Caco-2 (cell line): ENCODE data around the gene MYL12A. TPM values are rescaled to one million over a fixed set of nuclear protein-coding genes. Genes with fewer than 3 reads are reported as not detected.

Experiments used
- BruUV-seq: library from RNA; stranded (reverse); fragments of 400-500 nt; replicated peaks from 2 replicates; lab custom pipeline; 2021; lab: Mats Ljungman, UMichigan
- CTCF ChIA-PET: fragments of 300-600 bp; sonication (Branson Sonifier 250); formaldehyde crosslinking; loops from one replicate; lab custom pipeline; 2022; ENCODE audit warnings: antibody characterized with exemption; lab: Charles Lee
- POLR2A ChIA-PET: fragments of 300-600 bp; sonication (Branson Sonifier 250); formaldehyde crosslinking; loops from one replicate; lab custom pipeline; 2022; ENCODE audit warnings: antibody characterized with exemption; lab: Charles Lee
- DNase-seq, 2 experiments: peaks; one replicate each; pipeline versions ENCODE4 v3.0.0 to v3.0.0-alpha.2; 2020 to 2022
- H3K27me3 ChIP-seq: replicated peaks from 2 replicates; pipeline ENCODE4 v1.6.0; 2011; ENCODE audit warnings: low read length; ENCODE audit not compliant: control insufficient read depth, insufficient read depth
- H3K36me3 ChIP-seq: 2 replicates; pipeline ENCODE4 v1.5.1; 2011; ENCODE audit warnings: low read length; ENCODE audit not compliant: control insufficient read depth, insufficient read depth
- H3K4me1 ChIP-seq: fragments of 250-450 bp; sonication (Bioruptor Pico); 2 replicates; pipeline ENCODE4 v1.5.1; 2020; ENCODE audit warnings: mild to moderate bottlenecking
- H3K4me3 ChIP-seq: 2 replicates; pipeline ENCODE4 v1.5.1; 2011; ENCODE audit warnings: low read depth, mild to moderate bottlenecking, control low read depth, low read length
- H3K9me3 ChIP-seq: fragments of 250-450 bp; sonication (Bioruptor Pico); 2 replicates; pipeline ENCODE4 v1.5.1; 2020; ENCODE audit warnings: mild to moderate bottlenecking, moderate library complexity
- H3K27ac Mint-ChIP-seq: one replicate; pipeline ENCODE4 v1.8.0; 2022; ENCODE audit warnings: mixed read lengths; ENCODE audit not compliant: unreplicated experiment
- H3K27me3 Mint-ChIP-seq: one replicate; pipeline ENCODE4 v1.8.0; 2022; ENCODE audit warnings: mixed read lengths; ENCODE audit not compliant: insufficient read depth, unreplicated experiment
- H3K36me3 Mint-ChIP-seq: one replicate; pipeline ENCODE4 v1.8.0; 2022; ENCODE audit warnings: mild to moderate bottlenecking, mixed read lengths; ENCODE audit not compliant: insufficient read depth, unreplicated experiment
- H3K4me1 Mint-ChIP-seq: one replicate; pipeline ENCODE4 v1.8.0; 2022; ENCODE audit warnings: low read depth, mixed read lengths; ENCODE audit not compliant: unreplicated experiment
- H3K4me3 Mint-ChIP-seq: one replicate; pipeline ENCODE4 v1.8.0; 2022; ENCODE audit warnings: mild to moderate bottlenecking, moderate library complexity, mixed read lengths; ENCODE audit not compliant: unreplicated experiment
- H3K9me3 Mint-ChIP-seq: one replicate; pipeline ENCODE4 v1.8.0; 2022; ENCODE audit warnings: mixed read lengths; ENCODE audit not compliant: unreplicated experiment
- CTCF ChIP-seq, 2 experiments: fragments of 200-600 bp in 1 of 2; IDR thresholded peaks; 1 replicate in 1 of 2; 2 replicates in 1 of 2; pipeline versions ENCODE4 v1.5.1 to v1.8.0; 2011 to 2022; ENCODE audit warnings: antibody characterized with exemption in 1 of 2, control low read depth in 1 of 2, inconsistent platforms in 1 of 2, low read depth in 1 of 2, low read length in 1 of 2, mild to moderate bottlenecking in 1 of 2, moderate library complexity in 1 of 2; ENCODE audit not compliant: insufficient read depth in 1 of 2, severe bottlenecking in 1 of 2, unreplicated experiment in 1 of 2
- intact Hi-C: fragments of 100-400 bp; cut with micrococcal nuclease; formaldehyde crosslinking; loops from one replicate; pipeline ENCODE4 v1.10.0; 2022; ENCODE audit not compliant: unreplicated experiment
- total RNA-seq: library from RNA; stranded (reverse); gene quantifications from 2 replicates; pipeline ENCODE4 v1.2.3, GENCODE V29; 2022

Gene MYL12A
- total RNA-seq, 1 experiment from 2014 or later, result 272 TPM

GRCh38 chr18:3233004-3233403, 14.6 kb upstream of the MYL12A start:
- H3K27me3 Mint-ChIP-seq, result no peaks in the 10 kb centered on the region
- no peaks in the 10 kb centered on the region for H3K9me3 ChIP-seq
- ChIA-PET POLR2A (no interaction called here), CTCF (no interaction called here)
- H3K27ac Mint-ChIP-seq, result no peak overlapping the region
- no peaks in the 10 kb centered on the region for H3K27me3 ChIP-seq
- H3K4me3 ChIP-seq, result no peak overlapping the region
- DNase-seq, result no peak
- no peaks in the 10 kb centered on the region for H3K36me3 ChIP-seq
- no peaks in the 10 kb centered on the region for H3K4me1 Mint-ChIP-seq
- TF ChIP-seq CTCF (IDR thresholded peaks at IDR 0.05; ENCODE audit: insufficient read depth in 1 of 2, low read depth in 1 of 2, low read length in 1 of 2, severe bottlenecking in 1 of 2, unreplicated experiment in 1 of 2), result no peak
- intact Hi-C loops, result no loop called here
- no TSS peak for BruUV-seq
- H3K4me1 ChIP-seq, result peaks cover 32% of the 10 kb centered on the region
- no peaks in the 10 kb centered on the region for H3K9me3 Mint-ChIP-seq
- H3K4me3 Mint-ChIP-seq, result no peak overlapping the region
- no peaks in the 10 kb centered on the region for H3K36me3 Mint-ChIP-seq

- no peaks in the 10 kb centered on the region for H3K36me3 ChIP-seq
- H3K4me1 ChIP-seq, result peaks cover 32% of the 10 kb centered on the region
- Mint-ChIP-seq H3K27ac (no peak overlapping the region), H3K4me1 (no peaks in the 10 kb centered on the region), H3K4me3 (no peak overlapping the region), H3K36me3 (no peaks in the 10 kb centered on the region), H3K9me3 (peaks cover 3% of the 10 kb centered on the region), H3K27me3 (no peaks in the 10 kb centered on the region)
- ChIA-PET POLR2A (no interaction called here), CTCF (no interaction called here)
- intact Hi-C loops, result no loop called here
- no peak for TF ChIP-seq CTCF (IDR thresholded peaks at IDR 0.05; ENCODE audit: insufficient read depth in 1 of 2, low read depth in 1 of 2, low read length in 1 of 2, severe bottlenecking in 1 of 2, unreplicated experiment in 1 of 2)
- DNase-seq, result no peak
- no peaks in the 10 kb centered on the region for H3K9me3 ChIP-seq
- BruUV-seq, result no TSS peak
- no peak overlapping the region for H3K4me3 ChIP-seq
- no peaks in the 10 kb centered on the region for H3K27me3 ChIP-seq
Observed at GRCh38 chr18:3233433-3234168, 14.0 kb upstream of the MYL12A start.

- H3K36me3 ChIP-seq, result no peaks in the 10 kb centered on the region
- H3K4me3 Mint-ChIP-seq, result no peak overlapping the region
Observed at GRCh38 chr18:3234457-3234856, 13.1 kb upstream of the MYL12A start.

More at GRCh38 chr18:3234457-3234856, 13.1 kb upstream of the MYL12A start:
- Mint-ChIP-seq H3K4me1 (no peaks in the 10 kb centered on the region), H3K36me3 (no peaks in the 10 kb centered on the region), H3K27ac (no peak overlapping the region), H3K27me3 (no peaks in the 10 kb centered on the region), H3K9me3 (peaks cover 9% of the 10 kb centered on the region)
- H3K9me3 ChIP-seq, result no peaks in the 10 kb centered on the region
- no peaks in the 10 kb centered on the region for H3K27me3 ChIP-seq
- ChIA-PET CTCF (no interaction called here), POLR2A (no interaction called here)
- intact Hi-C loops, result no loop called here
- no peak for DNase-seq
- no peak overlapping the region for H3K4me3 ChIP-seq
- H3K4me1 ChIP-seq, result peaks cover 32% of the 10 kb centered on the region
- no peak for TF ChIP-seq CTCF (IDR thresholded peaks at IDR 0.05; ENCODE audit: insufficient read depth in 1 of 2, low read depth in 1 of 2, low read length in 1 of 2, severe bottlenecking in 1 of 2, unreplicated experiment in 1 of 2)
- no TSS peak for BruUV-seq
